Measurements from ENCODE around the gene AHNAK2.
"Not testable (repeated sequence)": the region's sequence is repeated elsewhere in the genome, so short reads cannot be mapped to it uniquely, and the experiment has no call there.

AHNAK2 gene

GRCh38 chr14:104977681-104978653, at the start of gene AHNAK2:
TSS of gene AHNAK2 (minus strand) at chr14:104978374. CDS start at chr14:104978237, 137 bp downstream.
- FAIRE-seq: no peak

- FAIRE-seq: not testable (repeated sequence)
These were observed 49.5 kb upstream of the AHNAK2 start for GRCh38 chr14:105027718-105028117.

GRCh38 chr14:105026802-105027563, 48.8 kb upstream of the AHNAK2 start:
- no peak for FAIRE-seq

- FAIRE-seq: no peak
These were observed 48.0 kb upstream of the AHNAK2 start for GRCh38 chr14:105026033-105026785.

GRCh38 chr14:105025429-105025828, 47.3 kb upstream of the AHNAK2 start:
- FAIRE-seq: no peak

- no peak for FAIRE-seq
These were observed 45.8 kb upstream of the AHNAK2 start for GRCh38 chr14:105023791-105024480.

- no peak for FAIRE-seq
These were observed 45.0 kb upstream of the AHNAK2 start for GRCh38 chr14:105023144-105023543.

- no peak for FAIRE-seq
These were observed 44.1 kb upstream of the AHNAK2 start for GRCh38 chr14:105022276-105022670.

GRCh38 chr14:105021656-105022275, 43.6 kb upstream of the AHNAK2 start:
- FAIRE-seq: no peak

GRCh38 chr14:105020815-105021655, 42.9 kb upstream of the AHNAK2 start, which contains the start of gene CDCA4:
TSS of gene CDCA4 (minus strand) at chr14:105021083. CDS start at chr14:105011929, 9,154 bp downstream.
- FAIRE-seq: no peak

- no peak for FAIRE-seq
These were observed 42.0 kb upstream of the AHNAK2 start for GRCh38 chr14:105019861-105020814.

GRCh38 chr14:105018414-105018813, 40.2 kb upstream of the AHNAK2 start:
- FAIRE-seq: no peak

GRCh38 chr14:105015905-105016304, 37.7 kb upstream of the AHNAK2 start:
- FAIRE-seq: no peak

- FAIRE-seq: no peak
These were observed 37.1 kb upstream of the AHNAK2 start for GRCh38 chr14:105015242-105015641.

- FAIRE-seq: no peak
These were observed 36.5 kb upstream of the AHNAK2 start for GRCh38 chr14:105014631-105015030.

- no peak for FAIRE-seq
These were observed 35.9 kb upstream of the AHNAK2 start for GRCh38 chr14:105014032-105014431.

GRCh38 chr14:105013150-105013785, 35.1 kb upstream of the AHNAK2 start:
- FAIRE-seq: no peak

- no peak for FAIRE-seq
These were observed 34.2 kb upstream of the AHNAK2 start for GRCh38 chr14:105012171-105012985.
